MM.1S (cell line): ENCODE measurements around the gene TBX1.

Experiments
- DNase-seq: peaks from one replicate; pipeline ENCODE4 v3.0.0-alpha.2; 2015
- H2AFZ ChIP-seq: fragments of 300-600 bp; sonication (generic); 2 replicates; pipeline ENCODE4 v1.6.0; 2016; ENCODE audit warnings: antibody characterized with exemption, low read length
- H3F3A ChIP-seq: fragments of 300-600 bp; sonication (generic); 2 replicates; pipeline ENCODE4 v1.6.1; 2016; ENCODE audit warnings: mild to moderate bottlenecking, antibody characterized with exemption, low read length, moderate library complexity, mixed read lengths; ENCODE audit not compliant: insufficient read depth
- H3K27ac ChIP-seq: fragments of 300-600 bp; sonication (generic); 2 replicates; pipeline ENCODE4 v1.5.1; 2016; ENCODE audit warnings: mild to moderate bottlenecking, low read length
- H3K27me3 ChIP-seq: fragments of 300-600 bp; sonication (generic); replicated peaks from 2 replicates; pipeline ENCODE4 v1.6.0; 2016; ENCODE audit warnings: low read length; ENCODE audit not compliant: insufficient read depth
- H3K36me3 ChIP-seq: fragments of 300-600 bp; sonication (generic); replicated peaks from 2 replicates; pipeline ENCODE4 v1.6.1; 2016; ENCODE audit warnings: mild to moderate bottlenecking, low read length, mixed read lengths; ENCODE audit not compliant: insufficient read depth
- H3K4me1 ChIP-seq: fragments of 300-600 bp; sonication (generic); 2 replicates; pipeline ENCODE4 v1.6.1; 2016; ENCODE audit warnings: low read length, mixed read lengths
- H3K4me2 ChIP-seq: fragments of 300-600 bp; sonication (generic); 2 replicates; pipeline ENCODE4 v1.6.0; 2016; ENCODE audit warnings: low read depth, low read length
- H3K4me3 ChIP-seq: fragments of 300-600 bp; sonication (generic); 2 replicates; pipeline ENCODE4 v1.5.1; 2016; ENCODE audit warnings: low read length, mixed read lengths
- H3K79me2 ChIP-seq: fragments of 300-600 bp; sonication (generic); 2 replicates; pipeline ENCODE4 v1.6.1; 2016; ENCODE audit warnings: mixed run types, low read length, mixed read lengths
- H3K9ac ChIP-seq: fragments of 300-600 bp; sonication (generic); 2 replicates; pipeline ENCODE4 v1.6.1; 2016; ENCODE audit warnings: low read length, mixed read lengths
- H3K9me2 ChIP-seq: fragments of 300-600 bp; sonication (generic); replicated peaks from 2 replicates; pipeline ENCODE4 v1.6.1; 2016; ENCODE audit warnings: mild to moderate bottlenecking, low read length, mixed read lengths; ENCODE audit not compliant: insufficient read depth
- H3K9me3 ChIP-seq: fragments of 300-600 bp; sonication (generic); replicated peaks from 2 replicates; pipeline ENCODE4 v1.6.1; 2016; ENCODE audit warnings: mild to moderate bottlenecking, low read length, mixed read lengths; ENCODE audit not compliant: insufficient read depth
- H4K20me1 ChIP-seq: fragments of 300-600 bp; sonication (generic); 2 replicates; pipeline ENCODE4 v1.6.1; 2016; ENCODE audit warnings: mild to moderate bottlenecking, low read length, moderate library complexity, mixed read lengths; ENCODE audit not compliant: insufficient read depth
- CTCF ChIP-seq: fragments of 300-600 bp; sonication (generic); IDR thresholded peaks from 2 replicates; pipeline ENCODE4 v1.5.1; 2016; ENCODE audit warnings: antibody characterized with exemption, low read length, mixed read lengths
- EZH2 ChIP-seq: fragments of 300-600 bp; sonication (generic); optimal IDR thresholded peaks from 2 replicates; pipeline ENCODE3; 2017; ENCODE audit warnings: low read depth, mild to moderate bottlenecking, antibody characterized with exemption, low read length, mixed read lengths
- EZH2phosphoT487 ChIP-seq: fragments of 300-600 bp; sonication (generic); IDR thresholded peaks from 2 replicates; pipeline ENCODE4 v1.6.1; 2018; ENCODE audit warnings: antibody characterized with exemption, low read length

Gene TBX1

GRCh38 chr22:19731361-19732135, 29.0 kb upstream of the TBX1 start:
- Histone ChIP-seq H3K4me3 (no peak overlapping the region), H3K27me3 (peaks cover 77% of the 10 kb centered on the region)

GRCh38 chr22:19732403-19733113, 28.0 kb upstream of the TBX1 start:
- Histone ChIP-seq H3F3A (no peaks in the 10 kb centered on the region), H3K79me2 (no peaks in the 10 kb centered on the region), H4K20me1 (no peaks in the 10 kb centered on the region), H3K27ac (no peak overlapping the region), H3K4me1 (no peaks in the 10 kb centered on the region), H3K36me3 (no peaks in the 10 kb centered on the region), H3K9me2 (no peaks in the 10 kb centered on the region), H3K4me2 (no peak overlapping the region), H2AFZ (no peak overlapping the region), H3K4me3 (no peak overlapping the region), H3K9ac (no peak overlapping the region), H3K9me3 (no peaks in the 10 kb centered on the region), H3K27me3 (peaks cover 77% of the 10 kb centered on the region)
- TF ChIP-seq EZH2 (no peak), EZH2phosphoT487 (no peak), CTCF (no peak)
- no peak for DNase-seq

More at GRCh38 chr22:19731361-19732135, 29.0 kb upstream of the TBX1 start:
- Histone ChIP-seq H4K20me1 (no peaks in the 10 kb centered on the region), H3K79me2 (no peaks in the 10 kb centered on the region), H3K9ac (no peak overlapping the region), H3F3A (no peaks in the 10 kb centered on the region), H3K27ac (no peak overlapping the region), H3K36me3 (no peaks in the 10 kb centered on the region), H3K9me3 (no peaks in the 10 kb centered on the region), H2AFZ (no peak overlapping the region), H3K4me1 (no peaks in the 10 kb centered on the region), H3K4me2 (peak overlapping the region; percentile 84; the same call in 1 of the 2 replicates), H3K9me2 (no peaks in the 10 kb centered on the region)
- no peak for DNase-seq
- TF ChIP-seq CTCF (no peak), EZH2phosphoT487 (no peak), EZH2 (no peak)

GRCh38 chr22:19733755-19734154, 26.8 kb upstream of the TBX1 start:
- no peaks in the 10 kb centered on the region for H3K9me3 ChIP-seq
- no peak overlapping the region for H3K4me2 ChIP-seq
- H3K79me2 ChIP-seq, result no peaks in the 10 kb centered on the region
- H3F3A ChIP-seq, result no peaks in the 10 kb centered on the region
- peaks cover 68% of the 10 kb centered on the region for H3K27me3 ChIP-seq
- no peak overlapping the region for H3K4me3 ChIP-seq
- TF ChIP-seq CTCF (no peak), EZH2phosphoT487 (no peak), EZH2 (no peak)
- H3K4me1 ChIP-seq, result no peaks in the 10 kb centered on the region
- no peaks in the 10 kb centered on the region for H3K36me3 ChIP-seq
- no peak overlapping the region for H3K9ac ChIP-seq
- no peaks in the 10 kb centered on the region for H3K9me2 ChIP-seq
- no peak overlapping the region for H3K27ac ChIP-seq
- H4K20me1 ChIP-seq, result no peaks in the 10 kb centered on the region
- DNase-seq, result no peak
- H2AFZ ChIP-seq, result no peak overlapping the region
